Lower lobe of right lung (tissue), 2 donors: ENCODE results near the gene SAMD10. TPM values are rescaled to one million over a fixed set of nuclear protein-coding genes. Genes with fewer than 3 reads are reported as not detected.
A peak's percentile ranks its signal among the peaks of the same experiment; 100 is the strongest.

ENCODE experiments used
- ATAC-seq, 2 donors: fragments of 200-7000 bp; cut with Tn5 transposase; one replicate each; pipeline ENCODE4 v1.9.1; 2020 to 2022; ENCODE audit warnings: mild to moderate bottlenecking in 2 of 2, moderate library complexity in 2 of 2
- DNase-seq: peaks from one replicate; pipeline ENCODE4 v3.0.0-alpha.2; 2020
- H3K27ac ChIP-seq: fragments of 200-600 bp; one replicate; pipeline ENCODE4 v1.8.0; 2022
- H3K27me3 ChIP-seq: fragments of 200-600 bp; one replicate; pipeline ENCODE4 v1.8.0; 2022; ENCODE audit warnings: low read depth
- H3K36me3 ChIP-seq: fragments of 200-600 bp; one replicate; pipeline ENCODE4 v1.8.0; 2022; ENCODE audit warnings: mild to moderate bottlenecking
- H3K4me1 ChIP-seq: fragments of 200-600 bp; one replicate; pipeline ENCODE4 v1.8.0; 2022
- H3K4me3 ChIP-seq: fragments of 200-600 bp; one replicate; pipeline ENCODE4 v1.8.0; 2022; ENCODE audit warnings: mild to moderate bottlenecking
- H3K9me3 ChIP-seq: fragments of 200-600 bp; one replicate; pipeline ENCODE4 v1.8.0; 2022
- intact Hi-C: fragments of 100-400 bp; cut with DNase I; formaldehyde crosslinking; loops from one replicate; pipeline ENCODE4 v1.11.0; 2022
- total RNA-seq: library from RNA; stranded (reverse); fragmentation: NEBNext Ultra II Directional; extraction: Animal tissue kit (Norgen Biotek cat#: 25700); gene quantifications from one replicate; pipeline ENCODE4 v1.2.1, GENCODE V29; 2021
- TF ChIP-seq, protein P1 (sequence below): fragments of 200-600 bp; IDR thresholded peaks from one replicate; pipeline ENCODE4 v1.8.0; 2022; ENCODE audit warnings: antibody characterized with exemption, mild to moderate bottlenecking
- donor health status: DM: no; HTN: yes; CAD: no; lungs with severe emphysema.

Gene SAMD10
- total RNA-seq, 1 donor from 2014 or later, result 3.6 TPM

DNA sequence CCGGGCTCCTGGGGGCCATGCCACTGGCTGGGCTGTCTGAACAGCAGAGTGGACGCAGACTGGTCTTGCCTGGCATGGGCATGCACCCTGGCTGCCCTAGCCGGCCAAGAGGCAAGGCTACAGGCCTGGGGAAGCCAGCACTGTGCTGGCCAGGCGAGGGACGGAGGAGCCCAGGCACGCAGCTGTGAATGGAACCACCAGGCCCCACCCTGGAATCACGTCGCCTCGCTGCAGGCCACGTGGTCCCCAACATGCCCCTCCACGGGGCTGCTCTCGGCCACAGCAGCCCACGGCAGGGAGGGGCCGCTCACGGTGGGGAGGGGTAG lies 27.3 kb downstream of the SAMD10 start:
- Histone ChIP-seq H3K9me3 (no peaks in the 10 kb centered on the region), H3K36me3 (peaks cover 9% of the 10 kb centered on the region), H3K27ac (no peak overlapping the region), H3K27me3 (no peaks in the 10 kb centered on the region), H3K4me1 (peaks cover 87% of the 10 kb centered on the region), H3K4me3 (no peak overlapping the region)
- TF ChIP-seq, protein P1, sequence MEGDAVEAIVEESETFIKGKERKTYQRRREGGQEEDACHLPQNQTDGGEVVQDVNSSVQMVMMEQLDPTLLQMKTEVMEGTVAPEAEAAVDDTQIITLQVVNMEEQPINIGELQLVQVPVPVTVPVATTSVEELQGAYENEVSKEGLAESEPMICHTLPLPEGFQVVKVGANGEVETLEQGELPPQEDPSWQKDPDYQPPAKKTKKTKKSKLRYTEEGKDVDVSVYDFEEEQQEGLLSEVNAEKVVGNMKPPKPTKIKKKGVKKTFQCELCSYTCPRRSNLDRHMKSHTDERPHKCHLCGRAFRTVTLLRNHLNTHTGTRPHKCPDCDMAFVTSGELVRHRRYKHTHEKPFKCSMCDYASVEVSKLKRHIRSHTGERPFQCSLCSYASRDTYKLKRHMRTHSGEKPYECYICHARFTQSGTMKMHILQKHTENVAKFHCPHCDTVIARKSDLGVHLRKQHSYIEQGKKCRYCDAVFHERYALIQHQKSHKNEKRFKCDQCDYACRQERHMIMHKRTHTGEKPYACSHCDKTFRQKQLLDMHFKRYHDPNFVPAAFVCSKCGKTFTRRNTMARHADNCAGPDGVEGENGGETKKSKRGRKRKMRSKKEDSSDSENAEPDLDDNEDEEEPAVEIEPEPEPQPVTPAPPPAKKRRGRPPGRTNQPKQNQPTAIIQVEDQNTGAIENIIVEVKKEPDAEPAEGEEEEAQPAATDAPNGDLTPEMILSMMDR, result no peak
- intact Hi-C loops, result no loop called here
- DNase-seq (no peak), ATAC-seq (no peak)

DNA sequence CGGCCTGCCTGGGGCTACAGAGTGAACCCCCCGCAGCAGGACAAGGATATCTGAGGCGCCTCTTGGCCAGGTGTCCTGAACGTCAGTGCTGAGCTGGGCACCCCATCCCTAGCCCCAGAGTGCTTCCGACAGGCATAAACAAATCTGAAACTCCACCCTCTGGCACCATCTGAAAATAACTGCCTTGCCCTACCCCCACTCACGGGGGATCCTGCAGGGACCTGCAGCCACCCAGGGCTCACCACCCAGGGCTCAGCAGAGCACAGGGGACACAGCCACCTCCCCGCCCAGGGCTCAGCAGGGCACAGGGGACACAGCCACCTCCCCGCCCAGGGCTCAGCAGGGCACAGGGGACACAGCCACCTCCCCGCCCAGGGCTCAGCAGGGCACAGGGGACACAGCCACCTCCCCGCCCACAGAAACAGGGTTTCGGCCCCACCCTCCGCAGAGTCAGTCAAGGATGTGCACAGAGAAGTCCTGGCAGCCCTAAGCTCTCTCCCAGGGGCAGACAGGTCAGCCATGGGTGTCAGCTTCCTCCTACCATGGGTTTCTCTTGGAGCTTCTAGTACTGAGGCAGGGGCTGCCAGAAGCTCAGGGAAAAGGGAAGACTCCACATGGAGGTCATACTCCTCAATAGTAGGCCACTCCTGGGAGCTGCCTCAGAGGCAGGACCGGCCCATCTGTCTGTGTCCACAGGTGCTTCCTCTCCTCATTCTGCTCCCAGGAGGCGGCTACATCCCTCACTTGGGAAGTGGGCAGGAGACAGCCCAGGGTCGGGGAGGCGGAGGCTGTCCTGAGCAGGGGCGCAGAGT lies 27.8 kb downstream of the SAMD10 start:
- intact Hi-C loops, result no loop called here
- DNase-seq (no peak), ATAC-seq (no peak)
- Histone ChIP-seq H3K9me3 (no peaks in the 10 kb centered on the region), H3K4me3 (no peak overlapping the region), H3K27me3 (no peaks in the 10 kb centered on the region), H3K4me1 (peaks cover 83% of the 10 kb centered on the region), H3K27ac (peak overlapping the region; percentile 86), H3K36me3 (peaks cover 9% of the 10 kb centered on the region)
- TF ChIP-seq, protein P1, result no peak

DNA sequence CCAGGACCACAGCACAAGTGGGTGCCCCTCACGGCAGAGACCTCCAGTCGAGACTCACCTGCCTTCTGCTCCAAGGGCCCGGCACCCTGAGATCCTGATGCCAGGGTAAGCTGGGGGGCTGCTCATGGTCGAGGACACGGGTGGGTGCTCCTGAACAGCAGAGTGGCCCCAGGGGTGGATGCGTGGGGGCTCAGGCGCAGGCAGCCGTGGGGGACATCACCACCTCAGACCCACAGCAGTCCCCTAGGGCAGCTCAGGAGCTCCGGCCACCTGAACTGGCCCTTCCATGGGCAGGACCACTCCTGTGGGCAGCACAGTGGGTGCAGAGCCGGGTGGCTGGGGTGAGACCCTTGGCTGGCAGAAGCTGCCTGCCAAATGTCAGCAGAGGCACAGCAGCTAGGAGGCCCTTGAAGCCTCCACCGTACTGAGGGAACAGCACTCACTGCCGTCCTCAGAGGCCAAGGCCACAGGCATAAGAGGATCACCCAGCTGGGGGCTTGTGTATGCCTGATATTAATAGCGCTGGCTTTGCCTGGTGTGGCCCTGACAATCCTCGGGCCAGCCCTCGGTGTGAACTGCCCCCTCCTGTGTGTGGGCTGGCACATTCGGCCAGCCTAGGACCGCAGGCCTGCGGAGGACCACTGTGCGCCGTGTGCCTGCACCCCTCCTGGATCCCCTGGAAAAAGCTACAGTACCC lies 28.6 kb downstream of the SAMD10 start:
- Histone ChIP-seq H3K9me3 (no peaks in the 10 kb centered on the region), H3K4me3 (no peak overlapping the region), H3K4me1 (peaks cover 83% of the 10 kb centered on the region), H3K36me3 (peaks cover 15% of the 10 kb centered on the region), H3K27me3 (no peaks in the 10 kb centered on the region), H3K27ac (peak overlapping the region; percentile 86)
- ATAC-seq (no peak), DNase-seq (no peak)
- intact Hi-C loops, result no loop called here
- TF ChIP-seq, protein P1, result no peak

DNA sequence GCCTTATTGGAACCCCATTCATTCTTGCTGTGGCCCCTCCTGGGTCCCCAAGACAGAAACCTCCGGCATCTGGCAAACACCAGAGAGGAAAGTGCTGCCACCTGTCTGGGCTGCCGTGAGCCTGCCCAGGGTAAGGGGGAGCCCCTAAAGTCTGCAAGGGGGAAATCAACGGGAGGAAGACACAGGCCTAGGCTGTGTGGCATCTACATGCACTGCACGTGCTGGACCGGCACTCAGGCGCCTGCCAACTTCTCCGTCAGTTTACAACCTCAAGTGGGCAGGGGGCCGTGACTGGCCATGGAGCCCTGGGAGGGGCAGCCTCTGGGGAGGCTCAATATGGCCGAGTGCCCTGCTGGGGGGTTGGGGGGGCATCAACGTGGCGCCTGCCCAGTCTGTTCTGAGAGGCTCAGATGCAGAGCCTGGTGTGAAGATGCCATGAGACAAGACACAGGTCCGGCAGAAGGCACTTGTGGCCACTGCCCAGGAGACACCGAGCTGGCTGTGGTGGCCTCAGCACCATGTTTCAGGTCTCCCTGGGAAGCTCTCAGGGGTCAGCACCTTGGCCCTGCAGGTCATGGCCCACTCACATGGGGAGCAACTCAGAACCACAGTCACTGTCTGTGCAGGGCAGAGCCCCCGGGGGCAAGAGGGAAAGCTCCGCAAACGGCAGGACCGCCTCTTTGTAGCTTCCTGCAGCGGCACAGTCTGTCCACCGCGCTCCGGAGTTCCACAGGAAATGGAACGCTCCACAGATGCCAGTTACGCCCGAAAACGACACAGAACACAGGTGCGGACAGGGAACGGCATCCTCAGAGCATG lies 31.6 kb downstream of the SAMD10 start:
- TF ChIP-seq, protein P1, result no peak
- DNase-seq (peak; percentile 61), ATAC-seq (no peak)
- H3K27me3 ChIP-seq, result no peaks in the 10 kb centered on the region
- H3K36me3 ChIP-seq, result peaks cover 45% of the 10 kb centered on the region
- intact Hi-C loops, result no loop called here
- H3K4me1 ChIP-seq, result peaks cover 70% of the 10 kb centered on the region
- H3K9me3 ChIP-seq, result no peaks in the 10 kb centered on the region
- no peak overlapping the region for H3K4me3 ChIP-seq
- H3K27ac ChIP-seq, result peak overlapping the region; percentile 86

DNA sequence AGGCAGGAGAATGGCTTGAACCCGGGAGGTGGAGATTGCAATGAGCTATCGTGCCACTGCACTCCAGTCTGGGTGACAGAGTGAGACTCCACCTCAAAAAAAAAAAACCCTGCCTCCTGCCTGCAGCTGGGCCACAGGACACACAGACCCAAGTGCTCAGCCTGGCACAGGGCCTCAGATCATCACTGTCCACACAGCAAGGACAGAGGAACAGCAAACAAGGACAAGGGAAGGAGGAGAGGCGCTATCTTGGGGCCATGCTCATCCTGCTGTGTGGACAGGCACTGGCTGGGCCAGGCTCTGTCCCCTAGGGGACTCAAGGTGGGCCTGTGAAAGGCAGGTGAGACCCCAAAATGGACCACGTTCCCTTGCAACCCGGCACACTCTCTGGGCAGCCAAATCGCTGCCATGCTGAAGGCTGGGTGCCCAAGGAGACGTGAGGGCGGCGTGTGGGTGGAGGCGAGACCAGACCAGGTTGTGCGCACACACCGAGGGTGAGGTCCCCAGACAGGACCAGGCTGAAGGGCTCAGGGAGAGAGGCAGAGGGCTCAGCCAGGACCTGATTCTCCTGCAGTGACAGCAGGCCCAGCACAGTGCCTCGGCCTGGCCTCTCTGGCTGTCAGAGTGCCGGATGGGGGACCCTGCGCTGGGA lies 32.3 kb downstream of the SAMD10 start:
- TF ChIP-seq, protein P1, result no peak
- Histone ChIP-seq H3K4me3 (no peak overlapping the region), H3K4me1 (peaks cover 69% of the 10 kb centered on the region), H3K27ac (peak overlapping the region; percentile 86), H3K36me3 (peaks cover 44% of the 10 kb centered on the region), H3K27me3 (no peaks in the 10 kb centered on the region), H3K9me3 (no peaks in the 10 kb centered on the region)
- intact Hi-C loops, result no loop called here
- ATAC-seq (no peak), DNase-seq (no peak)
